ENCODE results near the gene PAM. TPM values are rescaled to one million over a fixed set of nuclear protein-coding genes. Genes with fewer than 3 reads are reported as not detected.

PAM gene
- total RNA-seq, 2 donors from 2014 or later = 69.2 to 124 TPM

DNA sequence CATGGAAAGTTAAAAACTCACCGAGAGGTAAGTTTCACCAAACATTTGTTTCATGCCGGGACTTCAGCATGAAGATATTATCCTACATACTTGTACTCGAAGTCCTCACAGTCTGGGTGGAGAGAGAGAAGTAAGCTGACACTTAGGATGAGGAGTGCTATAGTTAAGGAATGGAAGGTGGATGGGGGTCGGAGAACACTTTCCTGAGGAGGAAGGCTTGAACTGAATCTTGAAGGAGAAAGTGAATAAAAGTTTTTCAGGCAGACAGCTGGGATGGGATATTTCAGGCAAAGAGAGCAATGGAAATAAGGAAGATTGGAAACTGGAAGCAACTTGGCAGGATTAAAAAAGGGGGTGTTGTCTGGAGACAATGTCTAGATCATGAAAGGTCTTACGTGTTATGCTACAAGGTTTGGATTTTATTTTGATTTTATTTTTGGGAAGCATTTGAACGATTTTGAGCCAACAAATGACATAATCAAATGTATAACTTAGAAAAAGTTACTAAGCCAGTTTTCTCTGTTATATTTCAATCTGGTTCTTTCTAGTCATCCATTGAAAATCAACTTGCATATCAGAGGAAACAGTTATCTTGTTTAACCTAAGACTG lies 167.1 kb downstream of the PAM start:
- no peak overlapping the region for H3K9ac ChIP-seq (ENCODE audit: low read depth in 2 of 2, low read length in 2 of 2)
- intact Hi-C loops (cut with DNase I) = no loop called here
- TF ChIP-seq, protein P1, sequence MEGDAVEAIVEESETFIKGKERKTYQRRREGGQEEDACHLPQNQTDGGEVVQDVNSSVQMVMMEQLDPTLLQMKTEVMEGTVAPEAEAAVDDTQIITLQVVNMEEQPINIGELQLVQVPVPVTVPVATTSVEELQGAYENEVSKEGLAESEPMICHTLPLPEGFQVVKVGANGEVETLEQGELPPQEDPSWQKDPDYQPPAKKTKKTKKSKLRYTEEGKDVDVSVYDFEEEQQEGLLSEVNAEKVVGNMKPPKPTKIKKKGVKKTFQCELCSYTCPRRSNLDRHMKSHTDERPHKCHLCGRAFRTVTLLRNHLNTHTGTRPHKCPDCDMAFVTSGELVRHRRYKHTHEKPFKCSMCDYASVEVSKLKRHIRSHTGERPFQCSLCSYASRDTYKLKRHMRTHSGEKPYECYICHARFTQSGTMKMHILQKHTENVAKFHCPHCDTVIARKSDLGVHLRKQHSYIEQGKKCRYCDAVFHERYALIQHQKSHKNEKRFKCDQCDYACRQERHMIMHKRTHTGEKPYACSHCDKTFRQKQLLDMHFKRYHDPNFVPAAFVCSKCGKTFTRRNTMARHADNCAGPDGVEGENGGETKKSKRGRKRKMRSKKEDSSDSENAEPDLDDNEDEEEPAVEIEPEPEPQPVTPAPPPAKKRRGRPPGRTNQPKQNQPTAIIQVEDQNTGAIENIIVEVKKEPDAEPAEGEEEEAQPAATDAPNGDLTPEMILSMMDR (IDR thresholded peaks at IDR 0.05) = no peak
- no peaks in the 10 kb centered on the region for H3K9me3 ChIP-seq
- DNase-seq = no peak
- H3K36me3 ChIP-seq = no peaks in the 10 kb centered on the region
- H3K4me1 ChIP-seq = no peaks in the 10 kb centered on the region
- no peak overlapping the region for H3K27ac ChIP-seq
- no peak overlapping the region for H3K4me3 ChIP-seq
- no peaks in the 10 kb centered on the region for H3K27me3 ChIP-seq

DNA sequence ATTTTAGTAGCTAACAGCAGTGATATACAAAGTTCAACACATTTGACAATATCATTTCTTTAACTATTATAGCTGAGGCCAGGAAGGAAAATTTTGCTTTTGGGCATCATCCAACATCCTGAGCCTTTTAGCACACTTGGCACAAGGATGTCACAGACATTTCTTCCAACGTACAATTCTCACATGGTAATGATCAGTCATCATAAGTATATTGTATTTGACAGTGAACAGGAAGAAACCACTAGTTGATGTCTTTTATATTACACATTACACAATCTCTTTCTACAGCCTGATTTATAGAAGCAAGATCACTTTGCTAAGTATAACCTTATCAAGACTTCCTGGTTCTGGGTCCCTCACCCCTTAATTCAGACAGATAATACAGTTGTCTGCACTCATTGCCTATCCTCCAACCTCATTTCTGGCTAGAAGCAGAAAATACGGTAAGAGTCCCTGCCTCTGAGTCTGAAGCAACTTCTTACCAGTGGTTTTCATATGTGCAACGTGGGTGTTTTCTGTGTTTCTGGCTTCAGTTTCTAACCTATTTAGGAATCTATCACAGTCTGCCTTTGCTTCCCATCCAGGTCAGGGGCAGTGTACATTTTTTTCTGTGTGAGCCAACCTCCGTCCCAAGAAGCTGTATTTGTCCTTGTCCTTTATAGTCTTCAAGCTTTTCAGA lies 167.8 kb downstream of the PAM start:
- Histone ChIP-seq H3K4me3 (no peak overlapping the region), H3K4me1 (no peaks in the 10 kb centered on the region), H3K27me3 (no peaks in the 10 kb centered on the region), H3K9me3 (no peaks in the 10 kb centered on the region), H3K9ac (ENCODE audit: low read depth in 2 of 2, low read length in 2 of 2) (no peak overlapping the region), H3K36me3 (no peaks in the 10 kb centered on the region), H3K27ac (no peak overlapping the region)
- intact Hi-C loops (cut with DNase I) = no loop called here
- TF ChIP-seq, protein P1 (IDR thresholded peaks at IDR 0.05) = no peak
- DNase-seq = no peak

DNA sequence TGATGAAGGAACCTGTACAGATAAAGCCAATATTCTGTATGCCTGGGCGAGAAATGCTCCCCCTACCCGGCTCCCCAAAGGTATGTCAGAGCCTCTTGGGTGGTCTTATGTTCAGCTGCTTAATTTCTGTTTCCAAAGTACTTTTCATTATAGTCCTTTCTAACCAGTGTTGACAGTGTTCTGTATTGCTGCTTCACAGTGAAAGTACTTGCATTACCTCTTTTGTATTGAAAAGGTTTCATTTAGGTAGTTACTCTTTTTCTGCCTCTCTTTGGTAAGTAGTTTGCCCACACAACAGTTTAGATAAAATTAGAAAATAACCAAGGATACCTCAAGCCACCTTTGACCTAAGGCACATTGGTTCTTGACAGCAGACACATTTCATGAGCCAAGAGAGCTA lies 169.9 kb downstream of the PAM start:
- Histone ChIP-seq H3K27me3 (no peaks in the 10 kb centered on the region), H3K36me3 (no peaks in the 10 kb centered on the region), H3K27ac (no peak overlapping the region), H3K4me3 (no peak overlapping the region), H3K9ac (ENCODE audit: low read depth in 2 of 2, low read length in 2 of 2) (no peak overlapping the region), H3K4me1 (no peaks in the 10 kb centered on the region), H3K9me3 (no peaks in the 10 kb centered on the region)
- DNase-seq = no peak
- intact Hi-C loops (cut with DNase I) = no loop called here
- TF ChIP-seq, protein P1 (IDR thresholded peaks at IDR 0.05) = no peak

DNA sequence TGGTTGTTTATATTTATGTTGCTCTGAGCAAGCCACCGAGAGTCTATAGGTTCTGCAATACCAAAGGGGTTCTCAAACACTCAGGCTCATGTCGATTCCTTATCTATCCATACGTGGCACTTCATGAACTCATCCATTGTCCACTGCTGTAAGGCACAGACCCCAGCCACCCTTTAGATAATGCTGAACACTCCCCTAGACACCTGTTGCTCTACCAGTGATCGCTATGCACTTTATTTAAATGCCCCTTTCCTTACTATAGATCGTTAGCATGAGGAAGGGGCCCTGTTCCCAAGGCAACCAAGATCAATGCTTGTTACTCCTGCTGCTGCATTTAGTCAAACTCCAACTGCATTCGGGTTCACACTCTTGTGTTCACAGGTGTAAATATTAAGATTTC lies 171.9 kb downstream of the PAM start:
- intact Hi-C loops (cut with DNase I) = no loop called here
- TF ChIP-seq, protein P1 (IDR thresholded peaks at IDR 0.05) = no peak
- Histone ChIP-seq H3K4me1 (no peaks in the 10 kb centered on the region), H3K27ac (no peak overlapping the region), H3K4me3 (no peak overlapping the region), H3K36me3 (no peaks in the 10 kb centered on the region), H3K27me3 (no peaks in the 10 kb centered on the region), H3K9me3 (no peaks in the 10 kb centered on the region), H3K9ac (ENCODE audit: low read depth in 2 of 2, low read length in 2 of 2) (no peak overlapping the region)
- no peak for DNase-seq

DNA sequence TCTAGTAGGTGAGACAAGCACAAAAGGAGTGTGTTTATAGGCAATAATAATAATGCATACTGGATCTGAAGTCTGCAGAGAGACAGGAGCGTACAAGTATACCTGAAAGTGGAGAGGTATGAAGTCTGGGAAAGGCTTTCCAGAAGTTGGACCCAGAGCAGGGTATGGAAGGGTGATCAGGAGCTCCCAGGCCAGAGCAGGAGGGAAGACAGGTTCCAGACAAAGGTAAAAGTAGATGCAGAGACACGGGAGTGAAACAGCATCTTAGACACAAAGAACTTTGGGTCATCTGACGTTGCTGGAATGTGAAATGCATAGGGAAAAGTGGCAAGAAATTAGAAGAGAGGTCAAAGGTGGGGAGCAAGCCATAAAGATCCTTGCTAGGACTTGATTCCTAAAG lies 175.1 kb downstream of the PAM start:
- Histone ChIP-seq H3K27me3 (no peaks in the 10 kb centered on the region), H3K27ac (no peak overlapping the region), H3K4me1 (no peaks in the 10 kb centered on the region), H3K9me3 (no peaks in the 10 kb centered on the region), H3K36me3 (no peaks in the 10 kb centered on the region), H3K4me3 (no peak overlapping the region), H3K9ac (ENCODE audit: low read depth in 2 of 2, low read length in 2 of 2) (no peak overlapping the region)
- intact Hi-C loops (cut with DNase I) = no loop called here
- DNase-seq = no peak
- TF ChIP-seq, protein P1 (IDR thresholded peaks at IDR 0.05) = no peak

Measured in colonic mucosa (tissue), 4 donors.